ENCODE results near the gene AUNIP. TPM values are rescaled to one million over a fixed set of nuclear protein-coding genes. Genes with fewer than 3 reads are reported as not detected.

AUNIP gene
- total and polyA plus RNA-seq, 2 experiments from 2014 or later: 20.9 to 21.9 TPM

DNA sequence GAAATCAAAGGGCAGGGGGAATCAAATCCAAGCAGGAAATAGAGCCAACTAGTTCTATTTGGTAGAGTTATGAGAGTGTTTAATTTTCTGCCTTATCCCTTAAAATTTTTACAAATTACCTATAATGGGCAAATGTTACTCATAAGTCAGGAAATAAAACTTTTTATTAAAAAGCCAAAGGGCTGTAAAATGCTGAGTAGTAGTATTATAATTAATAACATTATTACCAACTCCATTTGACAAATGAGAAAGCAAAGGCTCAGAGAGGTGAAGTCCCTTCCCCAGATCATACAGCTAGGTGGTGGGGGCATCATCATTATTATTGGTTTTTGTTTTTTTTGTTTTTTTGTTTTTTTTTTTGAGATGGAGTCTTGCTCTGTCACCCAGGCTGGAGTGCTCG is 55.9 kb downstream of the AUNIP start (continued):
- TF ChIP-seq, protein P1, sequence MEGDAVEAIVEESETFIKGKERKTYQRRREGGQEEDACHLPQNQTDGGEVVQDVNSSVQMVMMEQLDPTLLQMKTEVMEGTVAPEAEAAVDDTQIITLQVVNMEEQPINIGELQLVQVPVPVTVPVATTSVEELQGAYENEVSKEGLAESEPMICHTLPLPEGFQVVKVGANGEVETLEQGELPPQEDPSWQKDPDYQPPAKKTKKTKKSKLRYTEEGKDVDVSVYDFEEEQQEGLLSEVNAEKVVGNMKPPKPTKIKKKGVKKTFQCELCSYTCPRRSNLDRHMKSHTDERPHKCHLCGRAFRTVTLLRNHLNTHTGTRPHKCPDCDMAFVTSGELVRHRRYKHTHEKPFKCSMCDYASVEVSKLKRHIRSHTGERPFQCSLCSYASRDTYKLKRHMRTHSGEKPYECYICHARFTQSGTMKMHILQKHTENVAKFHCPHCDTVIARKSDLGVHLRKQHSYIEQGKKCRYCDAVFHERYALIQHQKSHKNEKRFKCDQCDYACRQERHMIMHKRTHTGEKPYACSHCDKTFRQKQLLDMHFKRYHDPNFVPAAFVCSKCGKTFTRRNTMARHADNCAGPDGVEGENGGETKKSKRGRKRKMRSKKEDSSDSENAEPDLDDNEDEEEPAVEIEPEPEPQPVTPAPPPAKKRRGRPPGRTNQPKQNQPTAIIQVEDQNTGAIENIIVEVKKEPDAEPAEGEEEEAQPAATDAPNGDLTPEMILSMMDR (conservative IDR thresholded peaks at IDR 0.05; ENCODE audit: low read depth in 2 of 2): no peak
- TF ChIP-seq CREB1 (CRISPR knock-in tag; IDR thresholded peaks at IDR 0.05; ENCODE audit: low read depth) (no peak), EZH2 (IDR thresholded peaks at IDR 0.05; ENCODE audit: low read depth, unreplicated experiment) (no peak), EZH2phosphoT487 (IDR thresholded peaks at IDR 0.05; ENCODE audit: unreplicated experiment) (no peak)

DNA sequence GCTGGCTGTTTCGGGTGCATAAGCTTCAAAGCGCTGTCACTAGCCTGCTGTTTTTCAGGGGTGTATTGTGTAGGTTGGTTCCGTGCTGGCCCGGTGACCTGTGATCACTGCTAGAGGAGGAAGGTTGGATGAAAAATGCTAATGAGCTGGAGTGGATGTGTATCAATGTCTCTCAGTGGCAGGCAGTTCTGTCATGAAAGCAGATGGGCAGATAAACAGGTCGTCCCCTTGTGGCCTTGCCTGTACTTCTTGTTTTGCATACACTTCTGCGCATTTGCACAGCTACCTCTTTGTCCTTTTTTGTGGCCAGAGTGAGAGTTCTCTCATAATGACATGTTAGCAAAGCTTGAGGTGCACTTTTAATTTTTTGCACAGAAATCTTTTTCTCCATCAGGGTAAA is 56.3 kb downstream of the AUNIP start:
- peaks cover 27% of the 10 kb centered on the region for H3K4me1 Mint-ChIP-seq
- no peak overlapping the region for H3K27ac ChIP-seq (ENCODE audit: low read depth)
- peak overlapping the region; percentile 23; the same call in 1 of the 3 replicates for H3K4me3 Mint-ChIP-seq
- peaks cover 8% of the 10 kb centered on the region for H3K4me1 ChIP-seq (ENCODE audit: insufficient read depth)
- TF ChIP-seq NANOG (IDR thresholded peaks at IDR 0.05; ENCODE audit: borderline replicate concordance): no peak
- no peak for TF ChIP-seq EZH2 (IDR thresholded peaks at IDR 0.05; ENCODE audit: low read depth, unreplicated experiment)
- TF ChIP-seq CREB1 (CRISPR knock-in tag; IDR thresholded peaks at IDR 0.05; ENCODE audit: low read depth): no peak
- no peak for TF ChIP-seq STAT1 (IDR thresholded peaks at IDR 0.05; ENCODE audit: unreplicated experiment)
- TF ChIP-seq, protein P2, sequence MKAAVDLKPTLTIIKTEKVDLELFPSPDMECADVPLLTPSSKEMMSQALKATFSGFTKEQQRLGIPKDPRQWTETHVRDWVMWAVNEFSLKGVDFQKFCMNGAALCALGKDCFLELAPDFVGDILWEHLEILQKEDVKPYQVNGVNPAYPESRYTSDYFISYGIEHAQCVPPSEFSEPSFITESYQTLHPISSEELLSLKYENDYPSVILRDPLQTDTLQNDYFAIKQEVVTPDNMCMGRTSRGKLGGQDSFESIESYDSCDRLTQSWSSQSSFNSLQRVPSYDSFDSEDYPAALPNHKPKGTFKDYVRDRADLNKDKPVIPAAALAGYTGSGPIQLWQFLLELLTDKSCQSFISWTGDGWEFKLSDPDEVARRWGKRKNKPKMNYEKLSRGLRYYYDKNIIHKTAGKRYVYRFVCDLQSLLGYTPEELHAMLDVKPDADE (IDR thresholded peaks at IDR 0.05): no peak
- TF ChIP-seq, protein P3, sequence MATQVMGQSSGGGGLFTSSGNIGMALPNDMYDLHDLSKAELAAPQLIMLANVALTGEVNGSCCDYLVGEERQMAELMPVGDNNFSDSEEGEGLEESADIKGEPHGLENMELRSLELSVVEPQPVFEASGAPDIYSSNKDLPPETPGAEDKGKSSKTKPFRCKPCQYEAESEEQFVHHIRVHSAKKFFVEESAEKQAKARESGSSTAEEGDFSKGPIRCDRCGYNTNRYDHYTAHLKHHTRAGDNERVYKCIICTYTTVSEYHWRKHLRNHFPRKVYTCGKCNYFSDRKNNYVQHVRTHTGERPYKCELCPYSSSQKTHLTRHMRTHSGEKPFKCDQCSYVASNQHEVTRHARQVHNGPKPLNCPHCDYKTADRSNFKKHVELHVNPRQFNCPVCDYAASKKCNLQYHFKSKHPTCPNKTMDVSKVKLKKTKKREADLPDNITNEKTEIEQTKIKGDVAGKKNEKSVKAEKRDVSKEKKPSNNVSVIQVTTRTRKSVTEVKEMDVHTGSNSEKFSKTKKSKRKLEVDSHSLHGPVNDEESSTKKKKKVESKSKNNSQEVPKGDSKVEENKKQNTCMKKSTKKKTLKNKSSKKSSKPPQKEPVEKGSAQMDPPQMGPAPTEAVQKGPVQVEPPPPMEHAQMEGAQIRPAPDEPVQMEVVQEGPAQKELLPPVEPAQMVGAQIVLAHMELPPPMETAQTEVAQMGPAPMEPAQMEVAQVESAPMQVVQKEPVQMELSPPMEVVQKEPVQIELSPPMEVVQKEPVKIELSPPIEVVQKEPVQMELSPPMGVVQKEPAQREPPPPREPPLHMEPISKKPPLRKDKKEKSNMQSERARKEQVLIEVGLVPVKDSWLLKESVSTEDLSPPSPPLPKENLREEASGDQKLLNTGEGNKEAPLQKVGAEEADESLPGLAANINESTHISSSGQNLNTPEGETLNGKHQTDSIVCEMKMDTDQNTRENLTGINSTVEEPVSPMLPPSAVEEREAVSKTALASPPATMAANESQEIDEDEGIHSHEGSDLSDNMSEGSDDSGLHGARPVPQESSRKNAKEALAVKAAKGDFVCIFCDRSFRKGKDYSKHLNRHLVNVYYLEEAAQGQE (IDR thresholded peaks at IDR 0.05; ENCODE audit: unreplicated experiment): no peak
- no peak for TF ChIP-seq EZH2phosphoT487 (IDR thresholded peaks at IDR 0.05; ENCODE audit: unreplicated experiment)
- no peak for TF ChIP-seq POLR2AphosphoS5 (IDR thresholded peaks at IDR 0.05; ENCODE audit: low read depth)
- TF ChIP-seq ZNF331 (CRISPR knock-in tag; IDR thresholded peaks at IDR 0.05; ENCODE audit: low read depth): no peak
- TF ChIP-seq ZNF114 (CRISPR knock-in tag; IDR thresholded peaks at IDR 0.05): no peak
- no peak for TF ChIP-seq JUNB (IDR thresholded peaks at IDR 0.05; ENCODE audit: unreplicated experiment)
- H3K9me3 Mint-ChIP-seq: no peaks in the 10 kb centered on the region
- H3K27me3 Mint-ChIP-seq (ENCODE audit: insufficient read depth, low read depth, poor library complexity): peaks cover 5% of the 10 kb centered on the region
- DNase-seq (ENCODE audit: low spot score) (no peak), ATAC-seq (no peak)
- peaks cover 20% of the 10 kb centered on the region for H3K36me3 Mint-ChIP-seq (ENCODE audit: low read depth)
- no peaks in the 10 kb centered on the region for H3K27me3 ChIP-seq (ENCODE audit: insufficient read depth)
- no peak overlapping the region for H3K27ac Mint-ChIP-seq
- H3K36me3 ChIP-seq (ENCODE audit: insufficient read depth): no peaks in the 10 kb centered on the region
- no peak overlapping the region for H3K4me2 ChIP-seq
- H3K4me3 ChIP-seq: no peak overlapping the region
- H2AFZ ChIP-seq: no peak overlapping the region
- no peaks in the 10 kb centered on the region for H3K9me2 ChIP-seq (ENCODE audit: insufficient read depth)
- H3K79me2 ChIP-seq (replicated peaks; ENCODE audit: insufficient read depth): peaks cover 7% of the 10 kb centered on the region; the same call in 1 of the 2 replicates
- H3F3A ChIP-seq (replicated peaks; ENCODE audit: low read depth): peaks cover 4% of the 10 kb centered on the region; the same call in 1 of the 2 replicates
- peaks cover 3% of the 10 kb centered on the region; the same call in 1 of the 2 replicates for H4K20me1 ChIP-seq (replicated peaks; ENCODE audit: insufficient read depth)

All from GM23338 (cell line).